SK-N-SH (cell line): ENCODE data around the gene TMEM256. TPM values are rescaled to one million over a fixed set of nuclear protein-coding genes. Genes with fewer than 3 reads are reported as not detected.
A peak's percentile ranks its signal among the peaks of the same experiment; 100 is the strongest.

Experiments used
- CTCF ChIA-PET: fragments of 300-600, 350-600 bp; formaldehyde crosslinking; extraction: SDS; loops from one replicate; lab custom pipeline; 2021; lab: Yijun Ruan, JAX
- POLR2A ChIA-PET: fragments of 350-600 bp; sonication (Branson Sonifier 250); formaldehyde crosslinking; extraction: SDS; loops from one replicate; lab custom pipeline; 2020; ENCODE audit warnings: antibody characterized with exemption, inconsistent platforms; lab: Yijun Ruan, JAX
- DNase-seq: peaks from one replicate; pipeline ENCODE4 v3.0.0; 2012
- H2AFZ ChIP-seq: fragments of 200-600 bp; sonication (generic); 2 replicates; pipeline ENCODE4 v1.8.1; 2016; ENCODE audit warnings: antibody characterized with exemption, mild to moderate bottlenecking, low read depth
- H3F3A ChIP-seq: fragments of 200-600 bp; sonication (generic); replicated peaks from 2 replicates; pipeline ENCODE3; 2016; ENCODE audit warnings: antibody characterized with exemption, mild to moderate bottlenecking; ENCODE audit not compliant: insufficient read depth
- H3K27ac ChIP-seq, 2 experiments: fragments of 200-500 bp in 1 of 2; fragments of 200-600 bp in 1 of 2; sonication (Bioruptor generic) in 1 of 2; sonication (generic), shearing (Covaris generic) in 1 of 2; 2 replicates each; pipeline versions ENCODE4 v1.5.1 to v1.6.1; 2014 to 2016; ENCODE audit warnings: low read depth in 2 of 2, inconsistent platforms in 1 of 2, low read length in 1 of 2, mild to moderate bottlenecking in 1 of 2, mixed read lengths in 1 of 2
- H3K27me3 ChIP-seq: fragments of 200-600 bp; sonication (generic), shearing (Covaris generic); 2 replicates; pipeline ENCODE4 v1.6.1; 2016; ENCODE audit warnings: mixed run types; ENCODE audit not compliant: insufficient read depth
- H3K36me3 ChIP-seq, 2 experiments: fragments of 200-500 bp in 1 of 2; fragments of 200-600 bp in 1 of 2; sonication (Bioruptor generic) in 1 of 2; sonication (generic) in 1 of 2; replicated peaks in 1 of 2; 2 replicates each; pipeline versions ENCODE3 to v1.5.1; 2014 to 2016; ENCODE audit warnings: low read length in 1 of 2, mild to moderate bottlenecking in 1 of 2; ENCODE audit not compliant: insufficient read depth in 2 of 2, control insufficient read depth in 1 of 2
- H3K4me1 ChIP-seq, 2 experiments: fragments of 200-500 bp in 1 of 2; fragments of 200-600 bp in 1 of 2; sonication (Bioruptor generic) in 1 of 2; sonication (generic), shearing (Covaris generic) in 1 of 2; 2 replicates each; pipeline versions ENCODE4 v1.5.1 to v1.6.1; 2014 to 2016; ENCODE audit warnings: low read depth in 1 of 2, low read length in 1 of 2, mixed run types in 1 of 2; ENCODE audit not compliant: insufficient read depth in 2 of 2, control insufficient read depth in 1 of 2
- H3K4me2 ChIP-seq: fragments of 200-600 bp; sonication (generic), shearing (Covaris generic); 2 replicates; pipeline ENCODE4 v1.6.1; 2017; ENCODE audit warnings: mixed run types
- H3K4me3 ChIP-seq, 2 experiments: fragments of 200-500 bp in 1 of 2; fragments of 200-600 bp in 1 of 2; sonication (Bioruptor generic) in 1 of 2; sonication (generic), shearing (Covaris generic) in 1 of 2; 2 replicates each; pipeline versions ENCODE4 v1.5.1 to v1.8.1; 2014 to 2016; ENCODE audit warnings: low read depth in 2 of 2, inconsistent platforms in 1 of 2, low read length in 1 of 2, mild to moderate bottlenecking in 1 of 2, mixed read lengths in 1 of 2, moderate library complexity in 1 of 2
- H3K79me2 ChIP-seq: fragments of 200-600 bp; sonication (generic); 2 replicates; pipeline ENCODE4 v1.8.1; 2017; ENCODE audit warnings: mild to moderate bottlenecking; ENCODE audit not compliant: insufficient read depth
- H3K9ac ChIP-seq: fragments of 200-600 bp; sonication (generic); 2 replicates; pipeline ENCODE4 v1.6.1; 2017; ENCODE audit warnings: mixed run types
- H3K9me2 ChIP-seq: fragments of 200-600 bp; sonication (generic); 2 replicates; pipeline ENCODE4 v1.6.1; 2017; ENCODE audit warnings: mixed run types
- H3K9me3 ChIP-seq: fragments of 200-600 bp; sonication (generic); 2 replicates; pipeline ENCODE4 v1.6.1; 2017; ENCODE audit warnings: mixed run types, mild to moderate bottlenecking, moderate library complexity
- H4K20me1 ChIP-seq: fragments of 200-600 bp; sonication (generic); 2 replicates; pipeline ENCODE4 v1.6.1; 2017; ENCODE audit warnings: mild to moderate bottlenecking, mixed run types; ENCODE audit not compliant: insufficient read depth
- EZH2phosphoT487 ChIP-seq: fragments of 200-600 bp; sonication (generic); IDR thresholded peaks from 2 replicates; pipeline ENCODE4 v1.6.1; 2017; ENCODE audit warnings: low read depth, mixed run types, mild to moderate bottlenecking, antibody characterized with exemption, moderate library complexity, borderline replicate concordance
- FOSL2 ChIP-seq: IDR thresholded peaks from 2 replicates; pipeline ENCODE4 v1.4.0; 2012; ENCODE audit warnings: low read depth, mild to moderate bottlenecking, moderate library complexity, borderline replicate concordance
- GABPA ChIP-seq: IDR thresholded peaks from 2 replicates; pipeline ENCODE4 v1.4.0; 2012; ENCODE audit warnings: low read depth, mild to moderate bottlenecking
- IRF3 ChIP-seq: fragments of 150-350 bp; IDR thresholded peaks from 2 replicates; pipeline ENCODE4 v1.6.1; 2016; ENCODE audit warnings: mild to moderate bottlenecking, low read depth, low read length
- JUND ChIP-seq: IDR thresholded peaks from 2 replicates; pipeline ENCODE4 v1.4.0; 2012
- MAX ChIP-seq: IDR thresholded peaks from 2 replicates; pipeline ENCODE4 v1.4.0; 2012; ENCODE audit warnings: low read depth
- MEF2A ChIP-seq: IDR thresholded peaks from 2 replicates; pipeline ENCODE4 v1.4.0; 2012; ENCODE audit warnings: low read depth, borderline replicate concordance
- NFIC ChIP-seq: IDR thresholded peaks from 2 replicates; pipeline ENCODE4 v1.4.0; 2012; ENCODE audit warnings: borderline replicate concordance
- NRF1 ChIP-seq: IDR thresholded peaks from 2 replicates; pipeline ENCODE4 v1.6.1; 2012; ENCODE audit warnings: low read depth, mild to moderate bottlenecking, low read length
- POLR2AphosphoS5 ChIP-seq: IDR thresholded peaks from 2 replicates; pipeline ENCODE4 v1.6.1; 2012; ENCODE audit warnings: low read depth, low read length
- RCOR1 ChIP-seq: fragments of 150-350 bp; IDR thresholded peaks from 2 replicates; pipeline ENCODE4 v1.6.1; 2017; ENCODE audit warnings: antibody characterized with exemption, low read length
- SMC3 ChIP-seq: IDR thresholded peaks from 2 replicates; pipeline ENCODE4 v1.6.1; 2012; ENCODE audit warnings: low read depth, low read length, improper control_type of control experiment
- TCF12 ChIP-seq: IDR thresholded peaks from 2 replicates; pipeline ENCODE4 v1.4.0; 2012
- TEAD4 ChIP-seq: IDR thresholded peaks from 2 replicates; pipeline ENCODE4 v1.4.0; 2012; ENCODE audit warnings: mild to moderate bottlenecking, borderline replicate concordance; ENCODE audit not compliant: insufficient read depth
- USF1 ChIP-seq: IDR thresholded peaks from 2 replicates; pipeline ENCODE4 v1.4.0; 2012; ENCODE audit warnings: low read depth, borderline replicate concordance
- USF2 ChIP-seq: fragments of 150-350 bp; IDR thresholded peaks from 2 replicates; pipeline ENCODE4 v1.6.1; 2017; ENCODE audit warnings: antibody characterized with exemption, low read length, low read depth, borderline replicate concordance
- YY1 ChIP-seq: IDR thresholded peaks from 2 replicates; pipeline ENCODE4 v1.4.0; 2012; ENCODE audit warnings: low read depth, mild to moderate bottlenecking
- WGBS: methylation state at CpG from one replicate; pipeline ENCODE4 v1.1.6; 2017; ENCODE audit warnings: low lambda C conversion rate; 5-methylcytosine and 5-hydroxymethylcytosine counted together
- polyA plus RNA-seq, 3 experiments: library from polyadenylated mRNA; depleted of rRNA; stranded (reverse); fragments of >200 nt; gene quantifications; 2 replicates each; pipeline ENCODE4 v1.2.3, GENCODE V29; 2012

Gene TMEM256
- polyA plus RNA-seq, 1 of the 3 experiments (the other 2 are of a cell fraction), result 213 TPM

GRCh38 chr17:7448461-7448860 lies 44.6 kb upstream of the TMEM256 start:
- no peaks in the 10 kb centered on the region for H3K79me2 ChIP-seq
- H3K4me2 ChIP-seq, result no peak overlapping the region
- no peaks in the 10 kb centered on the region for H3K27me3 ChIP-seq
- H3K36me3 ChIP-seq, result no peaks in the 10 kb centered on the region
- no peak overlapping the region for H2AFZ ChIP-seq
- ChIA-PET POLR2A (no interaction called here), CTCF (interaction anchor here (1.6 kb wide), 1 partner anchor 11 kb away, joined by 3 read pairs; no protein-coding TSS in a partner anchor)
- peaks cover 5 to 7% of the 10 kb centered on the region in 2 experiments; a peak in 2 of 4 replicates for H3K4me1 ChIP-seq
- peaks cover 9% of the 10 kb centered on the region for H3F3A ChIP-seq
- H3K27ac ChIP-seq, result no peak overlapping the region
- no peaks in the 10 kb centered on the region for H4K20me1 ChIP-seq
- H3K9me3 ChIP-seq, result no peaks in the 10 kb centered on the region
- WGBS, result 89% methylated on average over 7 of the region's 7 CpGs
- no peak for DNase-seq
- H3K9me2 ChIP-seq, result no peaks in the 10 kb centered on the region
- TF ChIP-seq MAX (no peak), JUND (no peak), TEAD4 (no peak), MEF2A (no peak), NFIC (no peak)
- H3K4me3 ChIP-seq, result no peak overlapping the region
- H3K9ac ChIP-seq, result no peak overlapping the region

- Histone ChIP-seq H3K27ac (peak overlapping the region in 1 of 2 experiments; percentile 39; a peak in 1 of 4 replicates), H2AFZ (no peak overlapping the region), H3F3A (peaks cover 17% of the 10 kb centered on the region), H3K9me2 (no peaks in the 10 kb centered on the region), H3K9ac (no peak overlapping the region), H3K4me3 (peak overlapping the region in 1 of 2 experiments; percentile 17; a peak in 1 of 4 replicates), H3K9me3 (no peaks in the 10 kb centered on the region), H4K20me1 (no peaks in the 10 kb centered on the region), H3K27me3 (no peaks in the 10 kb centered on the region), H3K4me2 (no peak overlapping the region; the same call in 1 of the 2 replicates), H3K79me2 (no peaks in the 10 kb centered on the region), H3K36me3 (no peaks in the 10 kb centered on the region), H3K4me1 (peaks cover 7 to 17% of the 10 kb centered on the region in 2 experiments; a peak in 2 of 4 replicates)
- 42% methylated on average over 16 of the region's 16 CpGs for WGBS
- TF ChIP-seq MEF2A (no peak), IRF3 (no peak), TCF12 (no peak), SMC3 (no peak), USF1 (no peak), POLR2AphosphoS5 (no peak), USF2 (no peak), GABPA (no peak), RCOR1 (no peak), NRF1 (no peak), EZH2phosphoT487 (no peak), FOSL2 (no peak), YY1 (no peak)
- ChIA-PET POLR2A (interaction anchor here (1.2 to 1.4 kb wide), 2 partner anchors 9 to 35 kb away, joined by 4 read pairs; no protein-coding TSS in a partner anchor), CTCF (interaction anchor here (1.1 to 2.7 kb wide), 4 partner anchors 9 to 115 kb away, joined by 3 to 14 read pairs (median 3); no protein-coding TSS in a partner anchor)
- no peak for DNase-seq
Measured at GRCh38 chr17:7445619-7445968, 41.7 kb upstream of the TMEM256 start.
